Breast epithelium (tissue), 3 donors: ENCODE data around the gene GLIS1.

Experiments used
- POLR2A ChIP-seq: fragments of 450-650 bp; IDR thresholded peaks from one replicate; pipeline ENCODE4 v1.6.1; 2016; ENCODE audit warnings: antibody characterized with exemption, mild to moderate bottlenecking, moderate library complexity
- POLR2AphosphoS5 ChIP-seq, 3 donors: sonication (generic); formaldehyde crosslinking; IDR thresholded peaks; one replicate each; pipeline ENCODE4 v1.6.1; 2017; ENCODE audit warnings: antibody characterized with exemption in 3 of 3
- TF ChIP-seq, protein P1 (sequence below), 3 donors: fragments of 450-650 bp; IDR thresholded peaks; one replicate each; pipeline ENCODE4 v1.5.1; 2016 to 2017; ENCODE audit warnings: antibody characterized with exemption in 3 of 3, mild to moderate bottlenecking in 3 of 3, moderate library complexity in 3 of 3

DNA sequence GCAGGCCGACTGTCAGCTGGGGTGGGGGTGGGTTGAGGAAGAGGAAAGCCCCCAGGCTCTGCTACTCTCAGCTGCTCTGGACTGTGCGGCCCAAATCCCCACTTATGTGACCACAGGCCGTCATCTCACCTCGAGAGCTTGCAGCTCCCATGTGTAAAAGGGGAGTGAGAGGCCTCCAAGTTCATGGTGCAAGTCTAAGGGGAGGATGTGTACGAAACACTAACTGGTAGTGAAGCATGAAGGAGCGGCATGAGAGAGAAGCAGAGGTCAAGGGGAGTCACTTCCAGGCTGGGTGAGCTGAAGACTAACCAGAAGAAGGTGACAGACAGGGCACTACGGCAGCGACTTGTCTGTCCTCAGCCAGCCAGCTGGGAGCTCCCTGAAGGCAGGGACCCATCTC lies 43.8 kb downstream of the GLIS1 start:
- TF ChIP-seq, protein P1, sequence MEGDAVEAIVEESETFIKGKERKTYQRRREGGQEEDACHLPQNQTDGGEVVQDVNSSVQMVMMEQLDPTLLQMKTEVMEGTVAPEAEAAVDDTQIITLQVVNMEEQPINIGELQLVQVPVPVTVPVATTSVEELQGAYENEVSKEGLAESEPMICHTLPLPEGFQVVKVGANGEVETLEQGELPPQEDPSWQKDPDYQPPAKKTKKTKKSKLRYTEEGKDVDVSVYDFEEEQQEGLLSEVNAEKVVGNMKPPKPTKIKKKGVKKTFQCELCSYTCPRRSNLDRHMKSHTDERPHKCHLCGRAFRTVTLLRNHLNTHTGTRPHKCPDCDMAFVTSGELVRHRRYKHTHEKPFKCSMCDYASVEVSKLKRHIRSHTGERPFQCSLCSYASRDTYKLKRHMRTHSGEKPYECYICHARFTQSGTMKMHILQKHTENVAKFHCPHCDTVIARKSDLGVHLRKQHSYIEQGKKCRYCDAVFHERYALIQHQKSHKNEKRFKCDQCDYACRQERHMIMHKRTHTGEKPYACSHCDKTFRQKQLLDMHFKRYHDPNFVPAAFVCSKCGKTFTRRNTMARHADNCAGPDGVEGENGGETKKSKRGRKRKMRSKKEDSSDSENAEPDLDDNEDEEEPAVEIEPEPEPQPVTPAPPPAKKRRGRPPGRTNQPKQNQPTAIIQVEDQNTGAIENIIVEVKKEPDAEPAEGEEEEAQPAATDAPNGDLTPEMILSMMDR (IDR thresholded peaks at IDR 0.05): no peak
- TF ChIP-seq POLR2AphosphoS5 (IDR thresholded peaks at IDR 0.05): no peak
- TF ChIP-seq POLR2A: no peak
